AG09309 (cell line): ENCODE measurements around the gene REV1.

Experiments used
- DNase-seq: peaks from one replicate; pipeline ENCODE4 v3.0.0-alpha.2; 2010; ENCODE audit warnings: low read depth
- H3K4me3 ChIP-seq: 2 replicates; pipeline ENCODE4 v1.5.1; 2011; ENCODE audit warnings: mild to moderate bottlenecking, low read depth, low read length, moderate library complexity; ENCODE audit not compliant: control insufficient read depth
- CTCF ChIP-seq: IDR thresholded peaks from 2 replicates; pipeline ENCODE4 v1.5.1; 2011; ENCODE audit warnings: mild to moderate bottlenecking, low read depth, low read length, inconsistent platforms; ENCODE audit not compliant: insufficient read depth, control insufficient read depth; ENCODE audit errors: missing control alignments

Gene REV1

GRCh38 chr2:99496021-99496420 lies 6.2 kb upstream of the REV1 start:
- DNase-seq: no peak
- TF ChIP-seq CTCF: no peak
- H3K4me3 ChIP-seq: no peak overlapping the region

- DNase-seq: no peak
- H3K4me3 ChIP-seq: no peak overlapping the region
- no peak for TF ChIP-seq CTCF
Observed at GRCh38 chr2:99495115-99495860, 5.5 kb upstream of the REV1 start.

- H3K4me3 ChIP-seq: no peak overlapping the region
- no peak for TF ChIP-seq CTCF
- DNase-seq: no peak
Observed at GRCh38 chr2:99492721-99493120, 2.9 kb upstream of the REV1 start.

GRCh38 chr2:99490623-99491461 lies 1.0 kb upstream of the REV1 start:
- no peak for DNase-seq
- no peak for TF ChIP-seq CTCF

GRCh38 chr2:99489063-99489760 lies 605 bp downstream of the REV1 start:
- DNase-seq: no peak
- TF ChIP-seq CTCF: no peak
- peak overlapping the region; percentile 57 for H3K4me3 ChIP-seq

More at GRCh38 chr2:99490623-99491461, 1.0 kb upstream of the REV1 start:
- peak overlapping the region; percentile 57 for H3K4me3 ChIP-seq

- no peak for TF ChIP-seq CTCF
- H3K4me3 ChIP-seq: peak overlapping the region; percentile 57
- no peak for DNase-seq
Observed at GRCh38 chr2:99488539-99489062, 1.2 kb downstream of the REV1 start.
